SK-N-SH (cell line): Measurements from ENCODE around the gene NECAB2. TPM values are rescaled to one million over a fixed set of nuclear protein-coding genes. Genes with fewer than 3 reads are reported as not detected.

Source experiments
- CTCF ChIA-PET: fragments of 300-600, 350-600 bp; formaldehyde crosslinking; extraction: SDS; loops from one replicate; lab custom pipeline; 2021; lab: Yijun Ruan, JAX
- POLR2A ChIA-PET: fragments of 350-600 bp; sonication (Branson Sonifier 250); formaldehyde crosslinking; extraction: SDS; loops from one replicate; lab custom pipeline; 2020; ENCODE audit warnings: antibody characterized with exemption, inconsistent platforms; lab: Yijun Ruan, JAX
- DNase-seq: peaks from one replicate; pipeline ENCODE4 v3.0.0; 2012
- H2AFZ ChIP-seq: fragments of 200-600 bp; sonication (generic); 2 replicates; pipeline ENCODE4 v1.8.1; 2016; ENCODE audit warnings: antibody characterized with exemption, mild to moderate bottlenecking, low read depth
- H3F3A ChIP-seq: fragments of 200-600 bp; sonication (generic); replicated peaks from 2 replicates; pipeline ENCODE3; 2016; ENCODE audit warnings: antibody characterized with exemption, mild to moderate bottlenecking; ENCODE audit not compliant: insufficient read depth
- H3K27ac ChIP-seq, 2 experiments: fragments of 200-500 bp in 1 of 2; fragments of 200-600 bp in 1 of 2; sonication (Bioruptor generic) in 1 of 2; sonication (generic), shearing (Covaris generic) in 1 of 2; 2 replicates each; pipeline versions ENCODE4 v1.5.1 to v1.6.1; 2014 to 2016; ENCODE audit warnings: low read depth in 2 of 2, inconsistent platforms in 1 of 2, low read length in 1 of 2, mild to moderate bottlenecking in 1 of 2, mixed read lengths in 1 of 2
- H3K27me3 ChIP-seq: fragments of 200-600 bp; sonication (generic), shearing (Covaris generic); 2 replicates; pipeline ENCODE4 v1.6.1; 2016; ENCODE audit warnings: mixed run types; ENCODE audit not compliant: insufficient read depth
- H3K36me3 ChIP-seq, 2 experiments: fragments of 200-500 bp in 1 of 2; fragments of 200-600 bp in 1 of 2; sonication (Bioruptor generic) in 1 of 2; sonication (generic) in 1 of 2; replicated peaks in 1 of 2; 2 replicates each; pipeline versions ENCODE3 to v1.5.1; 2014 to 2016; ENCODE audit warnings: low read length in 1 of 2, mild to moderate bottlenecking in 1 of 2; ENCODE audit not compliant: insufficient read depth in 2 of 2, control insufficient read depth in 1 of 2
- H3K4me1 ChIP-seq, 2 experiments: fragments of 200-500 bp in 1 of 2; fragments of 200-600 bp in 1 of 2; sonication (Bioruptor generic) in 1 of 2; sonication (generic), shearing (Covaris generic) in 1 of 2; 2 replicates each; pipeline versions ENCODE4 v1.5.1 to v1.6.1; 2014 to 2016; ENCODE audit warnings: low read depth in 1 of 2, low read length in 1 of 2, mixed run types in 1 of 2; ENCODE audit not compliant: insufficient read depth in 2 of 2, control insufficient read depth in 1 of 2
- H3K4me2 ChIP-seq: fragments of 200-600 bp; sonication (generic), shearing (Covaris generic); 2 replicates; pipeline ENCODE4 v1.6.1; 2017; ENCODE audit warnings: mixed run types
- H3K4me3 ChIP-seq, 2 experiments: fragments of 200-500 bp in 1 of 2; fragments of 200-600 bp in 1 of 2; sonication (Bioruptor generic) in 1 of 2; sonication (generic), shearing (Covaris generic) in 1 of 2; 2 replicates each; pipeline versions ENCODE4 v1.5.1 to v1.8.1; 2014 to 2016; ENCODE audit warnings: low read depth in 2 of 2, inconsistent platforms in 1 of 2, low read length in 1 of 2, mild to moderate bottlenecking in 1 of 2, mixed read lengths in 1 of 2, moderate library complexity in 1 of 2
- H3K79me2 ChIP-seq: fragments of 200-600 bp; sonication (generic); 2 replicates; pipeline ENCODE4 v1.8.1; 2017; ENCODE audit warnings: mild to moderate bottlenecking; ENCODE audit not compliant: insufficient read depth
- H3K9ac ChIP-seq: fragments of 200-600 bp; sonication (generic); 2 replicates; pipeline ENCODE4 v1.6.1; 2017; ENCODE audit warnings: mixed run types
- H3K9me2 ChIP-seq: fragments of 200-600 bp; sonication (generic); 2 replicates; pipeline ENCODE4 v1.6.1; 2017; ENCODE audit warnings: mixed run types
- H3K9me3 ChIP-seq: fragments of 200-600 bp; sonication (generic); 2 replicates; pipeline ENCODE4 v1.6.1; 2017; ENCODE audit warnings: mixed run types, mild to moderate bottlenecking, moderate library complexity
- H4K20me1 ChIP-seq: fragments of 200-600 bp; sonication (generic); 2 replicates; pipeline ENCODE4 v1.6.1; 2017; ENCODE audit warnings: mild to moderate bottlenecking, mixed run types; ENCODE audit not compliant: insufficient read depth
- CHD2 ChIP-seq: fragments of 150-350 bp; IDR thresholded peaks from 2 replicates; pipeline ENCODE4 v1.6.1; 2018; ENCODE audit warnings: low read length; ENCODE audit not compliant: partially characterized antibody
- EZH2phosphoT487 ChIP-seq: fragments of 200-600 bp; sonication (generic); IDR thresholded peaks from 2 replicates; pipeline ENCODE4 v1.6.1; 2017; ENCODE audit warnings: low read depth, mixed run types, mild to moderate bottlenecking, antibody characterized with exemption, moderate library complexity, borderline replicate concordance
- FOXM1 ChIP-seq: IDR thresholded peaks from 2 replicates; pipeline ENCODE4 v1.4.0; 2012; ENCODE audit warnings: low read depth, mild to moderate bottlenecking
- GABPA ChIP-seq: IDR thresholded peaks from 2 replicates; pipeline ENCODE4 v1.4.0; 2012; ENCODE audit warnings: low read depth, mild to moderate bottlenecking
- MEF2A ChIP-seq: IDR thresholded peaks from 2 replicates; pipeline ENCODE4 v1.4.0; 2012; ENCODE audit warnings: low read depth, borderline replicate concordance
- RAD21 ChIP-seq: IDR thresholded peaks from 2 replicates; pipeline ENCODE4 v1.6.1; 2012; ENCODE audit warnings: mild to moderate bottlenecking, low read length
- RCOR1 ChIP-seq: fragments of 150-350 bp; IDR thresholded peaks from 2 replicates; pipeline ENCODE4 v1.6.1; 2017; ENCODE audit warnings: antibody characterized with exemption, low read length
- SIN3A ChIP-seq: IDR thresholded peaks from 2 replicates; pipeline ENCODE4 v1.6.1; 2012; ENCODE audit warnings: low read depth, mild to moderate bottlenecking, low read length, moderate library complexity, borderline replicate concordance
- TAF1 ChIP-seq: IDR thresholded peaks from 2 replicates; pipeline ENCODE4 v1.6.1; 2012; ENCODE audit warnings: low read depth, mild to moderate bottlenecking, low read length, moderate library complexity, borderline replicate concordance
- USF2 ChIP-seq: fragments of 150-350 bp; IDR thresholded peaks from 2 replicates; pipeline ENCODE4 v1.6.1; 2017; ENCODE audit warnings: antibody characterized with exemption, low read length, low read depth, borderline replicate concordance
- ZBTB33 ChIP-seq: IDR thresholded peaks from 2 replicates; pipeline ENCODE4 v1.4.0; 2012; ENCODE audit warnings: low read depth, borderline replicate concordance
- WGBS: methylation state at CpG from one replicate; pipeline ENCODE4 v1.1.6; 2017; ENCODE audit warnings: low lambda C conversion rate; 5-methylcytosine and 5-hydroxymethylcytosine counted together
- polyA plus RNA-seq, 3 experiments: library from polyadenylated mRNA; depleted of rRNA; stranded (reverse); fragments of >200 nt; gene quantifications; 2 replicates each; pipeline ENCODE4 v1.2.3, GENCODE V29; 2012

Gene NECAB2
- polyA plus RNA-seq, 1 of the 3 experiments (the other 2 are of a cell fraction): 0.58 TPM

GRCh38 chr16:84018710-84019109, 50.7 kb downstream of the NECAB2 start:
- no peak for DNase-seq
- TF ChIP-seq CHD2: no peak
- TF ChIP-seq RCOR1: no peak
- WGBS: 23% methylated on average over 4 of the region's 4 CpGs

GRCh38 chr16:84020353-84020752, 52.3 kb downstream of the NECAB2 start:
- Histone ChIP-seq H3F3A (no peaks in the 10 kb centered on the region), H3K9me2 (no peaks in the 10 kb centered on the region), H3K27me3 (no peaks in the 10 kb centered on the region), H3K4me2 (no peak overlapping the region), H3K9me3 (no peaks in the 10 kb centered on the region), H3K4me3 (no peak overlapping the region), H3K36me3 (no peaks in the 10 kb centered on the region), H3K9ac (no peak overlapping the region), H2AFZ (no peak overlapping the region), H3K27ac (no peak overlapping the region), H4K20me1 (no peaks in the 10 kb centered on the region), H3K4me1 (no peaks in the 10 kb centered on the region), H3K79me2 (no peaks in the 10 kb centered on the region)
- no peak for TF ChIP-seq EZH2phosphoT487
- no peak for TF ChIP-seq FOXM1
- TF ChIP-seq RAD21: no peak
- TF ChIP-seq USF2: no peak
- no peak for TF ChIP-seq SIN3A
- TF ChIP-seq TAF1: no peak
- TF ChIP-seq MEF2A: no peak
- TF ChIP-seq GABPA: no peak
- no peak for TF ChIP-seq ZBTB33
- no peak for DNase-seq
- CTCF ChIA-PET: interaction anchor here (1.2 kb wide), 1 partner anchor 64 kb away, joined by 3 read pairs; no protein-coding TSS in a partner anchor
- POLR2A ChIA-PET: no interaction called here
- WGBS: 75% methylated on average over 4 of the region's 9 CpGs

More at GRCh38 chr16:84018710-84019109, 50.7 kb downstream of the NECAB2 start:
- Histone ChIP-seq H3K27ac (no peak overlapping the region), H3K36me3 (no peaks in the 10 kb centered on the region), H3K9me2 (no peaks in the 10 kb centered on the region), H3K9ac (no peak overlapping the region), H3F3A (no peaks in the 10 kb centered on the region), H3K4me3 (no peak overlapping the region), H3K27me3 (no peaks in the 10 kb centered on the region), H3K4me1 (no peaks in the 10 kb centered on the region), H3K9me3 (no peaks in the 10 kb centered on the region), H3K4me2 (no peak overlapping the region), H4K20me1 (no peaks in the 10 kb centered on the region), H2AFZ (no peak overlapping the region), H3K79me2 (no peaks in the 10 kb centered on the region)
- ChIA-PET CTCF (interaction anchor here (1.2 to 1.5 kb wide), 2 partner anchors 44 to 47 kb away, joined by 3 to 6 read pairs; no protein-coding TSS in a partner anchor), POLR2A (no interaction called here)
